Tibial nerve (tissue), 4 donors: Measurements from ENCODE around the gene SLC2A9. TPM values are rescaled to one million over a fixed set of nuclear protein-coding genes. Genes with fewer than 3 reads are reported as not detected.

Experiments used
- DNase-seq, 2 donors: peaks; one replicate each; pipeline ENCODE4 v3.0.0-alpha.2; 2019; ENCODE audit warnings: low spot score in 2 of 2
- H3K27ac ChIP-seq, 4 donors: fragments of 200-600 bp; sonication (generic) in 3 of 4; one replicate each; pipeline ENCODE4 v1.5.1; 2017 to 2019; ENCODE audit warnings: mild to moderate bottlenecking in 1 of 4
- H3K27me3 ChIP-seq, 2 donors: fragments of 200-600 bp; sonication (generic) in 1 of 2; one replicate each; pipeline versions ENCODE4 v1.5.1 to v1.6.0; 2017 to 2019
- H3K36me3 ChIP-seq, 3 donors: fragments of 200-600 bp; sonication (generic); one replicate each; pipeline ENCODE4 v1.5.1; 2018 to 2019
- H3K4me1 ChIP-seq, 4 donors: fragments of 200-600 bp; sonication (generic) in 3 of 4; one replicate each; pipeline ENCODE4 v1.5.1; 2017 to 2019
- H3K4me3 ChIP-seq, 4 donors: fragments of 200-600 bp; sonication (generic) in 3 of 4; one replicate each; pipeline ENCODE4 v1.5.1; 2017 to 2019; ENCODE audit warnings: mild to moderate bottlenecking in 1 of 4, moderate library complexity in 1 of 4
- H3K9me3 ChIP-seq, 4 donors: fragments of 200-600 bp; sonication (generic) in 3 of 4; one replicate each; pipeline ENCODE4 v1.5.1; 2017 to 2019
- CTCF ChIP-seq, 5 experiments: fragments of 200-600 bp in 3 of 5; fragments of 450-650 bp in 2 of 5; sonication (generic) in 3 of 5; IDR thresholded peaks; one replicate each; pipeline ENCODE4 v1.5.1; 2016 to 2019; ENCODE audit warnings: antibody characterized with exemption in 5 of 5, mild to moderate bottlenecking in 3 of 5, moderate library complexity in 2 of 5
- EP300 ChIP-seq, 2 donors: sonication (generic); formaldehyde crosslinking; IDR thresholded peaks; one replicate each; pipeline ENCODE4 v1.6.1; 2017; ENCODE audit warnings: antibody characterized with exemption in 2 of 2, mild to moderate bottlenecking in 1 of 2
- POLR2A ChIP-seq, 2 donors: fragments of 450-650 bp; IDR thresholded peaks; one replicate each; pipeline ENCODE4 v1.6.1; 2017; ENCODE audit warnings: antibody characterized with exemption in 2 of 2, mild to moderate bottlenecking in 2 of 2, moderate library complexity in 2 of 2
- WGBS, 2 donors: methylation state at CpG; one replicate each; pipeline ENCODE4 v1.1.5; 2018; 5-methylcytosine and 5-hydroxymethylcytosine counted together
- total RNA-seq, 4 donors: library from RNA; depleted of rRNA; stranded (reverse); fragments of >200 nt; gene quantifications; one replicate each; pipeline ENCODE4 v1.1.0, GENCODE V29; 2016

SLC2A9 gene
- total RNA-seq, 4 donors from 2014 or later, result 2.7 to 10.7 (median 6.0) TPM

- WGBS, 2 donors, result 66 to 73% methylated on average over 7 of the region's 7 CpGs
- Histone ChIP-seq H3K27ac (no peak overlapping the region), H3K9me3 (no peaks in the 10 kb centered on the region), H3K27me3 (no peaks in the 10 kb centered on the region), H3K36me3 (no peaks in the 10 kb centered on the region), H3K4me3 (no peak overlapping the region), H3K4me1 (no peaks in the 10 kb centered on the region)
- TF ChIP-seq POLR2A (IDR thresholded peaks at IDR 0.05) (no peak), EP300 (IDR thresholded peaks at IDR 0.05) (no peak), CTCF (IDR thresholded peaks at IDR 0.05) (no peak)
- no peak for DNase-seq
Measured at GRCh38 chr4:9891056-9891455, 130.2 kb downstream of the SLC2A9 start.

GRCh38 chr4:9889306-9889705 is 132.0 kb downstream of the SLC2A9 start:
- WGBS, 2 donors, result 73 to 82% methylated on average over 4 of the region's 4 CpGs
- TF ChIP-seq POLR2A (IDR thresholded peaks at IDR 0.05) (no peak), EP300 (IDR thresholded peaks at IDR 0.05) (no peak), CTCF (IDR thresholded peaks at IDR 0.05) (no peak)
- Histone ChIP-seq H3K36me3 (no peaks in the 10 kb centered on the region), H3K27ac (no peak overlapping the region), H3K9me3 (no peaks in the 10 kb centered on the region), H3K4me1 (no peaks in the 10 kb centered on the region), H3K27me3 (no peaks in the 10 kb centered on the region), H3K4me3 (no peak overlapping the region)
- DNase-seq, result no peak

DNA sequence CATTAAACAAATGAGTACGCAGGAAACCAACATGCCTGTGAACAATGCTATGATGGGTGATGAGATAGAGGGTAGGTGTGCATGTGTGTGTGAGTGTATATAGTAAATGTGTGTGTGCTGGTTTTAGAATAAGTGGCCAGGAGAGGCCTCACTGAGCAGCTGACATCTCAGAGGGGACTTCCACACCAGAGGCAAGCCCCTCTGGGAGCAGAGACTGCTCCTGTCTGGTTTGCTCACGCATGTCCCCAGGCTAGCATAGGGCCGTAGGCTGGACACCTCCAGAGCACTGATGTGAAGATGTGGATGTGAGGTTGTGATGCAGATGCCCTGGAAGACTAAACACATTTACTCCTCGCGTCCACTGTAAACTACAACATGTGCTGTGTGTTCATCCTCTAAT is 135.3 kb downstream of the SLC2A9 start:
- no peak for TF ChIP-seq EP300 (IDR thresholded peaks at IDR 0.05)
- no peak for TF ChIP-seq CTCF (IDR thresholded peaks at IDR 0.05)
- TF ChIP-seq POLR2A (IDR thresholded peaks at IDR 0.05), result no peak
- peaks cover 0 to 3% (median 1%) of the 10 kb centered on the region in 4 donors for H3K4me1 ChIP-seq
- DNase-seq, result no peak
- WGBS, 2 donors, result 88 to 92% methylated on average over 5 of the region's 5 CpGs
- no peaks in the 10 kb centered on the region for H3K9me3 ChIP-seq
- H3K4me3 ChIP-seq, result no peak overlapping the region
- H3K36me3 ChIP-seq, result peaks cover 0 to 4% (median 0%) of the 10 kb centered on the region in 3 donors
- H3K27me3 ChIP-seq, result no peaks in the 10 kb centered on the region
- H3K27ac ChIP-seq, result no peak overlapping the region

GRCh38 chr4:9880406-9881197 is 140.7 kb downstream of the SLC2A9 start:
- Histone ChIP-seq H3K4me3 (no peak overlapping the region), H3K27ac (no peak overlapping the region), H3K36me3 (peaks cover 0 to 4% (median 0%) of the 10 kb centered on the region in 3 donors), H3K9me3 (no peaks in the 10 kb centered on the region), H3K4me1 (peaks cover 0 to 21% (median 3%) of the 10 kb centered on the region in 4 donors), H3K27me3 (no peaks in the 10 kb centered on the region)
- DNase-seq, result no peak
- WGBS, 2 donors, result 41 to 52% methylated on average over 6 of the region's 6 CpGs
- TF ChIP-seq EP300 (IDR thresholded peaks at IDR 0.05), result no peak
- TF ChIP-seq CTCF (IDR thresholded peaks at IDR 0.05), result no peak
- TF ChIP-seq POLR2A (IDR thresholded peaks at IDR 0.05), result no peak

DNA sequence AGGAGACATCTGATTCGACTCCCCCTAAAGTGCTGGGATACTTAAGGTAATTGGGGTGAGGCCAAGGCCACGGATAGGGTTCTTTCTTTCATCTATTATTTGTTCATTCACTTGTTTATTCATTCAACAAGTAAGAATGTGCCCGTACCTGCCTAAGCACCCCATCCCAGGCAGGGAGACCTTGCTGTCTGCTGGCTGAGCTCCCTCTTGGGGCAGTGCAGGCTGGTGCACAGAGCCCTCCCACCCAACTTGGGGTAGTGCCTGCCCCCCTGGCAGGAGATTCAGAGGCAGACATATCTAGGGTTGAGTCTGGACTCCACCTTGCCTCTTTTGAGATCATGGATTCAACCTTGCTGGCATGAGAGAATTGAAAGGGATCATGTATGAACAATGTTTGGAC is 144.2 kb downstream of the SLC2A9 start:
- DNase-seq, result no peak
- Histone ChIP-seq H3K4me3 (no peak overlapping the region), H3K27ac (no peak overlapping the region), H3K9me3 (no peaks in the 10 kb centered on the region), H3K4me1 (peaks cover 0 to 21% (median 3%) of the 10 kb centered on the region in 4 donors), H3K27me3 (no peaks in the 10 kb centered on the region), H3K36me3 (no peaks in the 10 kb centered on the region)
- 66 to 79% methylated on average over 3 of the region's 3 CpGs for WGBS, 2 donors
- no peak for TF ChIP-seq POLR2A (IDR thresholded peaks at IDR 0.05)
- no peak for TF ChIP-seq CTCF (IDR thresholded peaks at IDR 0.05)
- no peak for TF ChIP-seq EP300 (IDR thresholded peaks at IDR 0.05)
